ENCODE data around the gene ATP2B2.
A peak's percentile ranks its signal among the peaks of the same experiment; 100 is the strongest.

ATP2B2 gene

GRCh38 chr3:10496121-10496863, 9.1 kb downstream of the ATP2B2 start:
- H3K27ac ChIP-seq: peak overlapping the region; percentile 57
- no peak for TF ChIP-seq CTCF (conservative IDR thresholded peaks at IDR 0.05)

- no peak overlapping the region; the same call in 1 of the 2 replicates for H3K27ac ChIP-seq
- no peak for TF ChIP-seq CTCF (conservative IDR thresholded peaks at IDR 0.05)
Measured at GRCh38 chr3:10495614-10496013, 9.8 kb downstream of the ATP2B2 start.

GRCh38 chr3:10495003-10495402, 10.4 kb downstream of the ATP2B2 start:
- H3K27ac ChIP-seq: no peak overlapping the region
- no peak for TF ChIP-seq CTCF (conservative IDR thresholded peaks at IDR 0.05)

GRCh38 chr3:10494180-10494579, 11.2 kb downstream of the ATP2B2 start:
- no peak for TF ChIP-seq CTCF (conservative IDR thresholded peaks at IDR 0.05)

GRCh38 chr3:10493202-10493589, 12.2 kb downstream of the ATP2B2 start:
- TF ChIP-seq CTCF (conservative IDR thresholded peaks at IDR 0.05): no peak
- no peak overlapping the region for H3K27ac ChIP-seq

More at GRCh38 chr3:10494180-10494579, 11.2 kb downstream of the ATP2B2 start:
- no peak overlapping the region for H3K27ac ChIP-seq

GRCh38 chr3:10492364-10493201, 12.8 kb downstream of the ATP2B2 start:
- no peak overlapping the region for H3K27ac ChIP-seq

More at GRCh38 chr3:10492364-10493201, 12.8 kb downstream of the ATP2B2 start:
- TF ChIP-seq CTCF (conservative IDR thresholded peaks at IDR 0.05): no peak
